Measurements from ENCODE around the gene ALKBH3. TPM values are rescaled to one million over a fixed set of nuclear protein-coding genes. Genes with fewer than 3 reads are reported as not detected.

ALKBH3 gene
- total RNA-seq, 1 donor from 2014 or later: 37.4 TPM

DNA sequence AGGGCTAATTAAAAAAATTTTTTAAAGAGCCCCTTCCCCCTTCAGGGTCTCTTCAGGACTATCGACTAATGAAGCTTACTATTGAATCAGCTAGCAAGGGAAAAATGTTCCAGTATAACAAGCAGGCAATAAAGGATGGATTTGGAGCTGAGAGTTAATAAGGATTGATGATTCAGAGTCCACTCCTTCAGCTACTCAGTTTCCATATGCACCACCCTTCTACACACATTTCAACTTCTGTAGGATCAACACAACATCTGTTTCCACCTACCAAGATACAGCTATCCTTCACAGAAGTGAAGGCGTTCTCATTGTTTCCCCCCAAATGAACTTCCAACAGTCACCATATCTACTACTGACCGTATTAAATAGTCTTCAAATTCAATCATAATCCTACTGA is 6.6 kb upstream of the ALKBH3 start:
- H3K27ac Mint-ChIP-seq: no peak overlapping the region
- Histone ChIP-seq H3K27ac (no peak overlapping the region), H3K4me3 (no peak overlapping the region), H3K79me2 (ENCODE audit: low read depth) (no peaks in the 10 kb centered on the region), H3K27me3 (peaks cover 94% of the 10 kb centered on the region), H4K20me1 (ENCODE audit: low read depth) (no peaks in the 10 kb centered on the region), H3F3A (ENCODE audit: low read depth) (no peaks in the 10 kb centered on the region), H3K4me1 (no peaks in the 10 kb centered on the region), H3K9me3 (ENCODE audit: low read depth) (no peaks in the 10 kb centered on the region), H3K4me2 (no peak overlapping the region), H2AFZ (replicated peaks) (no peak overlapping the region), H3K36me3 (no peaks in the 10 kb centered on the region), H3K9ac (no peak overlapping the region)
- no peak overlapping the region for H3K4me3 Mint-ChIP-seq
- no peak for DNase-seq (ENCODE audit: low spot score)
- H3K27me3 Mint-ChIP-seq (ENCODE audit: insufficient read depth, low read depth): peaks cover 21% of the 10 kb centered on the region
- no peaks in the 10 kb centered on the region for H3K36me3 Mint-ChIP-seq
- no peaks in the 10 kb centered on the region for H3K4me1 Mint-ChIP-seq
- no peak for TF ChIP-seq EZH2 (IDR thresholded peaks at IDR 0.05)
- H3K9me3 Mint-ChIP-seq: no peaks in the 10 kb centered on the region

DNA sequence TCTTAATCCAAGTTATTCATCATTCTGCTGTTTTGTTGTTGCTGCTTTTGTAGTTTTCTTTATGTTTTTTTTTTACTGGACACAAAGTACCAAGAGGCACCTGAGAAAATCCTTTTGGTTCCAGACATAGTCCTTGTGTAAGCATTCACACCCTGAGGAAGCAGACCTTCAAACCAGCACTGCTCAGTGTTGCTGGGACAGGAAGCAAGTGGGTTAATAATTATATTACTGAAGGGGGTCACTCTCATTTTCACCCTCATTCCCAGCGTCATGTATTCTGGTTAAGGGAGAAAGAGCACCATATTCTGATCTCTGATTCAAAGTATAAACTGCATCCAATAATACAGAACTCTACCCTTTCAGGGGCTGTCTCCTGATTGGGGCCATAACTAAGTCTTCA is 5.9 kb upstream of the ALKBH3 start:
- Histone ChIP-seq H3F3A (ENCODE audit: low read depth) (no peaks in the 10 kb centered on the region), H3K36me3 (no peaks in the 10 kb centered on the region), H3K4me1 (no peaks in the 10 kb centered on the region), H3K4me3 (no peak overlapping the region), H4K20me1 (ENCODE audit: low read depth) (no peaks in the 10 kb centered on the region), H3K9ac (no peak overlapping the region), H2AFZ (replicated peaks) (no peak overlapping the region), H3K9me3 (ENCODE audit: low read depth) (no peaks in the 10 kb centered on the region), H3K27ac (no peak overlapping the region), H3K4me2 (no peak overlapping the region), H3K79me2 (ENCODE audit: low read depth) (no peaks in the 10 kb centered on the region), H3K27me3 (peaks cover 94% of the 10 kb centered on the region)
- DNase-seq (ENCODE audit: low spot score): no peak
- TF ChIP-seq, protein P1, sequence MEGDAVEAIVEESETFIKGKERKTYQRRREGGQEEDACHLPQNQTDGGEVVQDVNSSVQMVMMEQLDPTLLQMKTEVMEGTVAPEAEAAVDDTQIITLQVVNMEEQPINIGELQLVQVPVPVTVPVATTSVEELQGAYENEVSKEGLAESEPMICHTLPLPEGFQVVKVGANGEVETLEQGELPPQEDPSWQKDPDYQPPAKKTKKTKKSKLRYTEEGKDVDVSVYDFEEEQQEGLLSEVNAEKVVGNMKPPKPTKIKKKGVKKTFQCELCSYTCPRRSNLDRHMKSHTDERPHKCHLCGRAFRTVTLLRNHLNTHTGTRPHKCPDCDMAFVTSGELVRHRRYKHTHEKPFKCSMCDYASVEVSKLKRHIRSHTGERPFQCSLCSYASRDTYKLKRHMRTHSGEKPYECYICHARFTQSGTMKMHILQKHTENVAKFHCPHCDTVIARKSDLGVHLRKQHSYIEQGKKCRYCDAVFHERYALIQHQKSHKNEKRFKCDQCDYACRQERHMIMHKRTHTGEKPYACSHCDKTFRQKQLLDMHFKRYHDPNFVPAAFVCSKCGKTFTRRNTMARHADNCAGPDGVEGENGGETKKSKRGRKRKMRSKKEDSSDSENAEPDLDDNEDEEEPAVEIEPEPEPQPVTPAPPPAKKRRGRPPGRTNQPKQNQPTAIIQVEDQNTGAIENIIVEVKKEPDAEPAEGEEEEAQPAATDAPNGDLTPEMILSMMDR (IDR thresholded peaks at IDR 0.05): no peak
- no peak for TF ChIP-seq EZH2 (IDR thresholded peaks at IDR 0.05)
- no peak for TF ChIP-seq EZH2phosphoT487 (IDR thresholded peaks at IDR 0.05)
- Mint-ChIP-seq H3K4me3 (no peak overlapping the region), H3K9me3 (no peaks in the 10 kb centered on the region), H3K27me3 (ENCODE audit: insufficient read depth, low read depth) (peaks cover 24% of the 10 kb centered on the region), H3K36me3 (no peaks in the 10 kb centered on the region), H3K4me1 (no peaks in the 10 kb centered on the region), H3K27ac (no peak overlapping the region)

DNA sequence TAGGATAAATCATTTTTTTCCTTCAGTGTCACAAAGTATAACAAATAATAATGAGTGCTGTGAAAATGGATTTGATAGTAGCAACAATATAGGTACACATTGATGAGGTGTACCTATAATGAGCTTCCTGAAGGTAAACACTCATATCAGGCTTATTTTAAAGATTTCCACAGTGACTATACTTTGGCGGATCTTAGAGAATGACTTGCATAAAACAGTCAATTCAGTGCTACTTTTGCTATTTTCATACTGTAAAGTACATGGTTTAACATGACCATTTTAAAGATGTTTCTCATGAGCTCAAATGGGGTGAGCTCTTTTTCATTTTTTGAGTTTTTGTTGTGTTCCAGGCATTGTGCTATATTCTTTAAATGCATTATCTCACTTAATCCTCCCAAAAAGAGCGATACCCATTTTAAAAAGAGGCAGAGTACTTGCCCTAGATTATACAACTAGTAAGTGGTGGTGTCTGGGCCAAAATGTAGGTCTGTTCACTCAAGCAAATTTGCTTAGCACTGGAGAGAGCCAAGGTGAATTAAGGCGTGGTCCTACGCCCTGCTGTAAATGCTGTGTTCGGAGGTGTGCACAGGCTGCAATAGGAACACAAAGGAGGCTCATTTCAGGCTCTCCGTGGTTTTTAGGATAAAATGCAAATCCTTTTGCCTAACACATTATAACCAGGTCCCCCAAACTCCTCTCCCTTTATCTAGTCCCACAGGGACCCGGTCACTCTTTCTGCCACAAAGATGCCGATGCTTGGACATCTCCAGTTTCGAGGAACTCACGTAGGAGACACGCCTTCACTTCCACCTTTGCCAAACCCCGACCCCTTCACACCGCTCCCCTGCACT is 617 bp upstream of the ALKBH3 start:
- Histone ChIP-seq H3K27ac (no peak overlapping the region), H4K20me1 (ENCODE audit: low read depth) (no peaks in the 10 kb centered on the region), H3K4me2 (peak overlapping the region; percentile 83), H3F3A (ENCODE audit: low read depth) (no peaks in the 10 kb centered on the region), H3K9me3 (ENCODE audit: low read depth) (no peaks in the 10 kb centered on the region), H3K79me2 (ENCODE audit: low read depth) (peaks cover 14% of the 10 kb centered on the region), H2AFZ (replicated peaks) (peak overlapping the region; percentile 89), H3K4me3 (peak overlapping the region; percentile 82), H3K36me3 (peaks cover 4% of the 10 kb centered on the region), H3K9ac (no peak overlapping the region), H3K4me1 (peaks cover 8% of the 10 kb centered on the region), H3K27me3 (peaks cover 49% of the 10 kb centered on the region)
- peaks cover 18% of the 10 kb centered on the region for H3K4me1 Mint-ChIP-seq
- H3K36me3 Mint-ChIP-seq: peaks cover 2% of the 10 kb centered on the region
- no peaks in the 10 kb centered on the region for H3K9me3 Mint-ChIP-seq
- peak overlapping the region; percentile 87 for H3K27ac Mint-ChIP-seq
- H3K4me3 Mint-ChIP-seq: peak overlapping the region; percentile 93
- TF ChIP-seq, protein P1 (IDR thresholded peaks at IDR 0.05): no peak
- no peak for TF ChIP-seq EZH2 (IDR thresholded peaks at IDR 0.05)
- no peak for TF ChIP-seq EZH2phosphoT487 (IDR thresholded peaks at IDR 0.05)
- H3K27me3 Mint-ChIP-seq (ENCODE audit: insufficient read depth, low read depth): peaks cover 12% of the 10 kb centered on the region
- DNase-seq (ENCODE audit: low spot score): no peak

DNA sequence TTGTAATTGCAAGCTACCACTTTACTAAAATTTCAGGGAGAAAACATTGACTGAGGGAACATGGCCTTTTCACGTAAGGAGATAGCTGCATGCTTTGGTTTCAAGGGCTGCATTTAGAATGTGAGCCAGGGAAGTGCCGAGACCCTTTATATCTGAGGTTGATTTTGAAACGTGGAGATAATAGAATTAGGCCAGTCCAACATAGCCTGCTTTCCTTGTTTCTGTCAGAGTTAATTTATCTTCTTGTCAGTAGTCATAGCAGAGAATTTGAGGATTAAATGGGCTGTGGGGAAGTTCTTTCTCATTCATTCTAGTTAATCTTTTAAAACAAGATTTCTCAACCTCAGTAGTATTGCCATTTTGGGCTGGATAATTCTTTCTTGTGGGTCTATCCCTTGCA is 12.2 kb downstream of the ALKBH3 start:
- no peak overlapping the region for H3K9ac ChIP-seq
- no peak overlapping the region for H3K27ac Mint-ChIP-seq
- no peak overlapping the region for H3K4me3 Mint-ChIP-seq
- no peaks in the 10 kb centered on the region for H4K20me1 ChIP-seq (ENCODE audit: low read depth)
- no peaks in the 10 kb centered on the region for H3K9me3 Mint-ChIP-seq
- no peak overlapping the region for H3K4me2 ChIP-seq
- H3K4me1 Mint-ChIP-seq: no peaks in the 10 kb centered on the region
- no peak overlapping the region for H3K4me3 ChIP-seq
- H3F3A ChIP-seq (ENCODE audit: low read depth): peaks cover 12% of the 10 kb centered on the region
- TF ChIP-seq, protein P1 (IDR thresholded peaks at IDR 0.05): no peak
- TF ChIP-seq EZH2 (IDR thresholded peaks at IDR 0.05) (no peak), EZH2phosphoT487 (IDR thresholded peaks at IDR 0.05) (no peak)
- no peaks in the 10 kb centered on the region for H3K4me1 ChIP-seq
- peaks cover 19% of the 10 kb centered on the region for H3K36me3 Mint-ChIP-seq
- peaks cover 8% of the 10 kb centered on the region for H3K36me3 ChIP-seq
- no peaks in the 10 kb centered on the region for H3K9me3 ChIP-seq (ENCODE audit: low read depth)
- H3K27ac ChIP-seq: no peak overlapping the region
- no peak for DNase-seq (ENCODE audit: low spot score)
- no peaks in the 10 kb centered on the region for H3K79me2 ChIP-seq (ENCODE audit: low read depth)
- no peaks in the 10 kb centered on the region for H3K27me3 ChIP-seq
- H3K27me3 Mint-ChIP-seq (ENCODE audit: insufficient read depth, low read depth): no peaks in the 10 kb centered on the region
- no peak overlapping the region for H2AFZ ChIP-seq (replicated peaks)
